CD4-positive, alpha-beta T cell treated with Interleukin-2 at 100 ng/mL for 4 hours (primary cell): ENCODE data around the gene G6PC3.

Source experiments
- DNase-seq: peaks from one replicate; pipeline ENCODE4 v3.0.0-alpha.2; 2020; ENCODE audit warnings: low spot score

The G6PC3 gene

GRCh38 chr17:44123356-44124117 lies 53.0 kb downstream of the G6PC3 start, which contains the start of gene HDAC5:
Gene HDAC5, minus strand, starts transcription at chr17:44123641. Its CDS starts 6,126 bp downstream, at chr17:44117515.
- DNase-seq, result peak; percentile 95

GRCh38 chr17:44124118-44124438 lies 53.5 kb downstream of the G6PC3 start:
- no peak for DNase-seq
